Measurements from ENCODE around the gene NT5DC3.

GRCh38 chr12:103865151-103865730, 24.2 kb upstream of the NT5DC3 start:
- TF ChIP-seq EZH2 (IDR thresholded peaks at IDR 0.05; ENCODE audit: borderline replicate concordance), result no peak
- TF ChIP-seq CTCF (IDR thresholded peaks at IDR 0.05; ENCODE audit: poor library complexity), result no peak

Measured in hepatocyte (in vitro differentiated cells).